Uterus (tissue), 2 donors: Measurements from ENCODE around the gene DLX6.

Experiments
- POLR2A ChIP-seq, 2 donors: fragments of 450-650 bp; IDR thresholded peaks; one replicate each; pipeline ENCODE4 v1.6.1; 2016; ENCODE audit warnings: antibody characterized with exemption in 2 of 2, mild to moderate bottlenecking in 1 of 2, moderate library complexity in 1 of 2
- TF ChIP-seq, protein P1 (sequence below), 4 experiments: fragments of 200-600 bp in 2 of 4; fragments of 450-650 bp in 2 of 4; sonication (generic) in 2 of 4; IDR thresholded peaks; one replicate each; pipeline ENCODE4 v1.5.1; 2016 to 2019; ENCODE audit warnings: antibody characterized with exemption in 4 of 4, mild to moderate bottlenecking in 2 of 4, moderate library complexity in 1 of 4

DNA sequence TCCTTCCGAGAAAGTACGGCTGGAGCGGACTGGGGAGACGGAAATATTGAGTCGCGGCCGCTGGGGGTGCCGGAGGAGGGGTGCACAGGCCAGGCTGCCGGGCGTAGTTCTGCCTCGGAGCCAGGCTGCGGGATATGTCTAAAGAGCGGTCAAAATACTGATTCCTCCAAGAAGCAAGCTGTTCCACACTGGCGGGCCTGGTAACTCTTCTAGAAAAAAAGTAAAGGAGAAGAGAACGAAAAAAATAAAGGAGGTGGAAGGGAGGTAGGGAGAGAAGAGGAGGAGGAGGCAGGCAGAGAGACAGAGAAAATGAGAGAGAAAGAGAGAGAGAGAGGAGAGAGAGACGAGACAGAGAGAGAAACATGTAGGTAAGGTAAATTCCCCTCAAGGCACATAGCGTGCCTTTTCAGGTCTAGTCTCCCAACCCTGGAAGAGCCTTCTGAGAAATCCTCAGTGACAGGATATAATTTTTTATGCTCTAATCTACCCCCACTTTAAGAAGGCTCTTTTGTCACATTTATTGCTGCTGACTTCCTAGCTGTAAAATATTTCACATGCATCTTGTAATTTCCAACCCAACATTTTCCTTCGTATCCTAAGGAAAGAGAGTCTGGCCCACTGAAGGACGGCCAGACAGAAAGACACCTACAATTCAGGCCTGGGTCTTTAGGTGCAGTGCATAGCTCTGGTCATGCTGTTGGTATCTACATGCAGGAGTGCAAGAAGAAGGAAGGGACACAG lies 13.6 kb downstream of the DLX6 start:
- TF ChIP-seq, protein P1, sequence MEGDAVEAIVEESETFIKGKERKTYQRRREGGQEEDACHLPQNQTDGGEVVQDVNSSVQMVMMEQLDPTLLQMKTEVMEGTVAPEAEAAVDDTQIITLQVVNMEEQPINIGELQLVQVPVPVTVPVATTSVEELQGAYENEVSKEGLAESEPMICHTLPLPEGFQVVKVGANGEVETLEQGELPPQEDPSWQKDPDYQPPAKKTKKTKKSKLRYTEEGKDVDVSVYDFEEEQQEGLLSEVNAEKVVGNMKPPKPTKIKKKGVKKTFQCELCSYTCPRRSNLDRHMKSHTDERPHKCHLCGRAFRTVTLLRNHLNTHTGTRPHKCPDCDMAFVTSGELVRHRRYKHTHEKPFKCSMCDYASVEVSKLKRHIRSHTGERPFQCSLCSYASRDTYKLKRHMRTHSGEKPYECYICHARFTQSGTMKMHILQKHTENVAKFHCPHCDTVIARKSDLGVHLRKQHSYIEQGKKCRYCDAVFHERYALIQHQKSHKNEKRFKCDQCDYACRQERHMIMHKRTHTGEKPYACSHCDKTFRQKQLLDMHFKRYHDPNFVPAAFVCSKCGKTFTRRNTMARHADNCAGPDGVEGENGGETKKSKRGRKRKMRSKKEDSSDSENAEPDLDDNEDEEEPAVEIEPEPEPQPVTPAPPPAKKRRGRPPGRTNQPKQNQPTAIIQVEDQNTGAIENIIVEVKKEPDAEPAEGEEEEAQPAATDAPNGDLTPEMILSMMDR (IDR thresholded peaks at IDR 0.05): no peak
- no peak for TF ChIP-seq POLR2A (IDR thresholded peaks at IDR 0.05)
